IPS-NIHi7 (cell line): ENCODE measurements around the gene PAX2.

ENCODE experiments used
- DNase-seq: peaks from one replicate; pipeline ENCODE4 v3.0.0; 2012; ENCODE audit warnings: mixed read lengths; ENCODE audit errors: extremely low spot score

PAX2 gene

DNA sequence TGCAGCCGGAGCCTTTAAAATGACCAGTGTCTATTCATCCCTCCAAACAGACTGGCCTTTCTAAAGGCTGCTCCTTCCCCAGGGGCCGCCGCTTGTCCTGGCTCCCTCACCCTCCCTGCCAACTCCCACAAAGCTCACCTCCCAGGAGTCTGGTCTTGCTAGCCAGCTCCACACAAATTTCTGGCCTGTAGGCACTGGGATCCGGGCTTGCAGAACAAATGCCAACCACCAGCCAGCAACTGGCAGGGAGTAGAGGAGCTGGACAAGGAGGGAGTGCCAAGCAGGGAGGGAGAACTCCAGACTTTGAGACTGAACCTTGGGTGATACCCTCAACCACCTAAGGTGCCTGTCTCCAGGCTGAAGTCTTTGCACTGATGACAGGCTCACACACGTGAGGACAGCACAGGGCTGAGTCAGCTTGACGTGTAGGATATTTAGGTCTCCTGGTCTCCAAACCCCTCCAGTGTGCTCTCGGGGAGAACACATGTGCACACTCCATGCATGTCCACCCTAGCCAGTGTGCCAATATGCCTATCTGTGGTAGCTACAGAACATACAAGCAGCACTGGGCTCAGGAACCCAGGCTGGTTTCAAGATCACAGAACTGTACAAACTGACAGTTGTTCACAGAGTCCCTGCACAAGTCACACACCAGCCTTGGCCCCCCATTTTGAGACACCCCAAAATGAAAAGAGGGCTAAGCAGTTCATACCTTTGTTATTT, 6.0 kb downstream of the PAX2 start:
- no peak for DNase-seq

DNA sequence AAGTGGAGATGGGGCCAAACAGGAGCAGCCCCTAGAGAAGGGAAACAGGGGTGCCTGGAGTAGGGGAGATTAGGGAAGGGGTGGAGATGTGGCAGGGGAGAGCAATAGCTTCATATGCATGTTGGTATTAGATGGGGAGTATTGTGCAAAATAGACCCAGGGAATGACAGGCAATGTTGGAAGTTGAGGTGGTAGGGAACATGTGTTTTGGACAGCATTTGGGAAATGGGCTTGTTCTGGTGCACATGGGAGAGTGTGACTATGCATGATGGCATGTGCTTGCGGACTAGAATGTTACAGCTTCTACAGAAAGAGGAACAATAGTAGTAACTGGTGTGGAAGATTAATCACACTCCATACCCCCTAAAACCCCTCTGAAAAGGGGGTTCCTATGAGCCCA, 10.4 kb downstream of the PAX2 start:
- no peak for DNase-seq

- DNase-seq, result no peak
These were observed 13.9 kb downstream of the PAX2 start for GRCh38 chr10:100759331-100759730.

GRCh38 chr10:100760726-100761125, 15.3 kb downstream of the PAX2 start:
- DNase-seq, result no peak

- no peak for DNase-seq
These were observed 15.8 kb downstream of the PAX2 start for GRCh38 chr10:100761191-100761590.

- DNase-seq, result no peak
These were observed 17.8 kb downstream of the PAX2 start for GRCh38 chr10:100763043-100763747.

DNA sequence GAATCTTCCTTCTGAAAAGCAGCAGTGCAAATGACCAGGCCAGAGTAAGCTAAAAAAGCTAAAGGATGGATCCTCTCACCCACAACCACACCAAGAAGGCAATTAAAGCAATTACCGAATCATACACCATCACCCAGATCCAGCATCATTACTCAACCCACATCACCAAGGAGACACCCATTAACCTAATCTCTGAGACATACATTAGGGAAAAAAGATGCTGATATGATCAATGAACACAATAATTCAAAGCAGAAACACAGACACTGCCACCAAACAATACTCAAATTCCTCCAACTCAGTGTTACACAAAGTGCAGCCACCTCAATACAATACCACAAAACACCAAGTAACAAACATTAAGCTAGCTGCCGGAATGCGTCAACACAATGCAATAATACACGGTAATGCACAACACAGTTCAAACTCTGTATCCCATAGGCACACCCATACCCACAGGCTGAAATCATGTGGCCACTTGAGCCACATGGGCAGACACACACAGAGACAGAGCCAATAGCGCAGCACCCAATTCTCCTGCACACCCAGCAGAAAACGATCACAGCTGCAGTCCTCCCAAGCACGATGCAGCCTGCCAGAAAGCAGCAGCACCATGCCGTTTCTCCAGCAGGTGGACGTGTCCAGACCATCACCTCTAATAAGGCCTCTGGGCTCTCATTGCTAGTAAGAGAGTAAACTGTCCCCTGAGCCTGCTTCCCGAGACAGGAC, 21.5 kb downstream of the PAX2 start:
- DNase-seq, result no peak

GRCh38 chr10:100767422-100767775, 22.0 kb downstream of the PAX2 start:
- DNase-seq, result no peak

GRCh38 chr10:100769481-100769880, 24.1 kb downstream of the PAX2 start:
- no peak for DNase-seq

DNA sequence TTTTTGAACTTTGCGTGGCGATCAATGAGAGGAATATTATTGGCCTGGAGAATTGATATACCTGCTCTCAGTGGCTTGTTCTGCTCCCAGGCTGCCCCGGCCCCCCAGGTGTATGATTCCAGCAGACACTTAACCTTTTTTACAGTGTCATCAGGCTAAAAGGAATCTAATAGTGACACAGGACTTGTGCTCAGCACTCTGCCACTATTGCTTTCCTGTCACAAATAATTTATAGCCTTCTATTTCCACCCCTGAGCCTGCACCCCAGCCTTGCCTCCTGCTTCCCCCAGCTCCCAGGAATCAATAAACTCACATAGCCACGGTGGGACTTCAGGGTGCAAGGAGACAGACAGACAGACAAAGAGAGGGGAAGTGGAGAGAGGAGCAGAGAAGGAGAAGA, 28.3 kb downstream of the PAX2 start:
- DNase-seq, result no peak

DNA sequence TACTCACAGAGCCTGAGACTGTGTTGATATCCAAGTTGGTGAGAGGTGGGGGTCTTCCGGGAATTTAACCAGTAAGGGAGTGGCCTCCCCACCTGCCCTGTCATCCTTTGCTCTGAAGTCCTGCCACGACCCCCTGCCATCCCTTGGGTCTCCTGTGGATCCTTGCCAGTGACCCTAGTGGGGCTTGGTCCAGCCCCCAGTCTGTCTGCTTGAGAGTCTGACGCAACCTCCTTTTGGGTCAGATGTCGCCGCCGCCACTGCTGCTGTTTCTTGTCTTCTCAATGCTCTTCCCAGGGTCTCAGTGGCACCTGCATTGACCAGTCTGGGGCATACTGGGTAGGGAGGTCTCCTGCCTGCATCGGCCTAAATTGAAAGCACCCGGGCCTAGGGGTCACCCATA, 28.8 kb downstream of the PAX2 start:
- DNase-seq, result no peak

- no peak for DNase-seq
These were observed 29.5 kb downstream of the PAX2 start for GRCh38 chr10:100774876-100775275.

GRCh38 chr10:100775386-100775785, 30.0 kb downstream of the PAX2 start:
- no peak for DNase-seq

DNA sequence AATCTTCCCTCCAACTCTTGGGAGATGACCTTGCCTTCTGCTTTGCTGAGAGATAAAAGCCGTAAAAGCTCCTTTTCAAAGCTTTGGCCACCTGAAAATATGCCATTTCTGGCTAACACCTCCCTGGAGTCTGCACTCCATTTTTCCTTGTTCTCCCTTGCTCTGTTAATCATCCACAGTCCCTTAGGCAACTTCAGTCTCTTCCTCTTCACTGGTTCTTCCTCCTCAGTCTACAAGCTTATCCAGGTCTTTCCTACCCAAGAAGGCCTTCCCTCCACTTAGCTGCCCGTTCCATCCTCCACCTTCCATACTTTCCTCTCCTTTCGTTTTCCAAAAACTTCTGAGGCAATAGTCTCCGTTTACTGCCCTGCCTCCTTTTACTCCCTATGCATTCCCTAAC, 30.5 kb downstream of the PAX2 start:
- DNase-seq, result no peak

DNA sequence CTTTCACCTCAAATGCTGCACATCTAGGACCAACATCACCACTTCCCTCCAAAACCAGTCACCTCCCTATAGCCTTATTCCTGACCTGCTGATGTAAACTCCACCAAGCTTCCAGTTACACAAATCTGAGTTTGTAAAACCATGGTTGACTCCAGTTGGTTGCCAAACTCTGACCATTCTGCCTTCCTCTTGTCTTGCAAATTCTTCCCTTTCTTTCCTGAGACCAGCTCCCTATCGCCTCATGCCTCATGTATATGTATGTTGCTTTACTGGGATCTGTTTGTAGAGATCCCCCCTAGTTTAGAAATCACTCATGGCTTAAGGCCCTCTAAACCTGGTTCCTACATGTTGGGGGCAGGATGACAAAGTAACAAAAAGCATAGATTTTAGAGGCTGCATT, 31.3 kb downstream of the PAX2 start:
- DNase-seq, result no peak

DNA sequence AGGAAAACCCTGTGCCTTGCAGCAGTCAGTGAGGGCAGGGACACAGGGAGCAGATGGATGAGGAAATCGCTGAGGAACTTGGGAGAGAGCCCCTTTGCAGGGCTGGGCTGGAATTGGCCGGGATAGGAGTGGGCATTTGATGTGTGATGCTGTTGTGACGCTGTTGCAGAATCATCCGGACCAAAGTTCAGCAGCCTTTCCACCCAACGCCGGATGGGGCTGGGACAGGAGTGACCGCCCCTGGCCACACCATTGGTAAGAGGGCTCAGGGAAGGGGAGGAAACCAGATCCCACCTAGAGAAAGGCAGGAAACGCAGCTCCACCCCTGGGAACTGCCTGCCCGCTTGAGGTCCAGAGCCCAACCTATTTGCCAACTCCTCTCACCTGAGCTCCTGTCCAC, 33.9 kb downstream of the PAX2 start:
- DNase-seq, result no peak

DNA sequence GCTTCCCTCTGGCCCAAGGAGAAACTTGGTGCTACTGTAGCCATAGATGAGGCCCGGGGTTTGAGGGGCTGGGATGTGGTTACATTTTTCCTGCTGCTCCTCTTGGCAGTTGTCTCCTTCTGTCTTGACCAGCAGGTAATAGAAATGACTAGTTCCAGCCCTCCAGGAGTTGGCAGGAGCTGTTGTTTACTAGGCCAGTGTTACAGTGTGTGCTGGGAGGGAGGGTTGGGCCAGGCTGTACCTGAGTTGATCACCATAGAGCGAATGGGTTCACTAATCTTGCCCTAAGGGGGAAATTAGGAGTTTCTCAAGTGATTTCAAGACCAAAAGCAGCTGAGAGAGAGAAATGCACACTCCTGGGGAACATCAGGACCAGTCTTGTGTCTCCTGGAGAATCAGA, 34.9 kb downstream of the PAX2 start:
- DNase-seq, result no peak

DNA sequence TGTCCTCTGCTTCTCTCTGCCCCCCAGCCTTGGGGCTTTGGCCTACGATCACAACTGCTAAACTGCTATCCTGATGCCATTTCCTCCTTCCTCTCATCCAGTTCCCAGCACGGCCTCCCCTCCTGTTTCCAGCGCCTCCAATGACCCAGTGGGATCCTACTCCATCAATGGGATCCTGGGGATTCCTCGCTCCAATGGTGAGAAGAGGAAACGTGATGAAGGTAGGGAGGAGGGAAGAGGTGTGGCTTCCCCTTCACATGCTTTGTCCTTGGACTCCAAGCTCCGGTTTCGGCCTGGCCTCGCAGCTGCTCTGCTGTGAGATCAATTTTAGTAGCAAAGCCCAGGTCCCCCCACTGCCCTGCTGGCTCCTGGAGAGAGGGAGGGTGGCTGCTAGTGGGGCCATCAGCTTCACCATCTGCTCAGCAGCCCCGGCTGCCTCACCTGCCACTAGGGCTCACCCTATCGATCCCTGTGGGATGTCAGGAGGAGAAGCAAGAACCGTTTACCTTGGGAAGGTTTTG, 35.8 kb downstream of the PAX2 start:
- no peak for DNase-seq

- DNase-seq, result no peak
These were observed 37.3 kb downstream of the PAX2 start for GRCh38 chr10:100782461-100783244.

DNA sequence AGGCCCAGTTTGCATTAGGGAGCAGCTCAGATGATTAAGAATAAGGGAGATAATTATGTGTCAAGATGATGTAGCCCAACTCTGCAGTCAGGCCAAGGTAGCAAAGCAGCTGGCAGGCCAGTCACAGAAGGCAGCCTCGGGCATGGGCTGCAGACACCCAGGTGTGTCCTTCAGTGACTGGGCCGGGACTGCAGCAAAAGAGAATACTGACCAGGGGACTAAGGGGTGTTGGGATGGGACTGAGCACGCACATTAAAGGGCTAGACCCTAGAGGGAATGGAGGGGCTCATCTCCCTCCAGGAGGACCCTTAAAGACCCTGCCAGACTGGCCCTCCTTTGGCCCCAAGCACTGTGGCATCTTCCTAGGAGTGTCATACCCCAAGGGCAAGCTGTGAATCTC, 38.7 kb downstream of the PAX2 start:
- DNase-seq, result no peak

- DNase-seq, result no peak
These were observed 41.2 kb downstream of the PAX2 start for GRCh38 chr10:100786591-100786990.
